GM21381 (cell line): ENCODE results near the gene SEPTIN5.
A peak's percentile ranks its signal among the peaks of the same experiment; 100 is the strongest.
"Not testable (repeated sequence)": the region's sequence is repeated elsewhere in the genome, so short reads cannot be mapped to it uniquely, and the experiment has no call there.

Experiments used
- ATAC-seq: cut with Tn5 transposase; IDR thresholded peaks from one replicate; pipeline ENCODE4 v1.9.1; 2021; ENCODE audit warnings: mild to moderate bottlenecking, moderate library complexity; ENCODE audit not compliant: unreplicated experiment

SEPTIN5 gene

DNA sequence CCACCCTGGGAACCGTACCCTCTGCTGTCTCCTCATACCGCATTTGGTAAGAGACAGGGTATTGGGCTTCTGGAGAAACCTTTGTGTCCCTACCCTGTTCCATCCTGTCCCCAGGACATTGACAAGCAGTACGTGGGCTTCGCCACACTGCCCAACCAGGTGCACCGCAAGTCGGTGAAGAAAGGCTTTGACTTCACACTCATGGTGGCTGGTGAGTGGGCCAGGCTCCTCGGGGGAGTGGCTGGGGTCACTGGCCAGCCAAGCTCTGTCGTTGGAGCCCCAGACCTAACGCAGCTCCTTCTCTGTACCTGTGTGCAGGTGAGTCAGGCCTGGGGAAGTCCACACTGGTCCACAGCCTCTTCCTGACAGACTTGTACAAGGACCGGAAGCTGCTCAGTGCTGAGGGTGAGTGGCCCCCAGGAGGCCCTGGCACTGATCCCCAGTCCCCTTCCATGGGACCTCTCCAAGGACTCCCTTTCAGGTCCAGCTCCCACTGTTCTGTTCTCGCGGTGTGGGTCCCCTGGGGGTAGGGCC, 5.3 kb downstream of the SEPTIN5 start:
- no peak for ATAC-seq

DNA sequence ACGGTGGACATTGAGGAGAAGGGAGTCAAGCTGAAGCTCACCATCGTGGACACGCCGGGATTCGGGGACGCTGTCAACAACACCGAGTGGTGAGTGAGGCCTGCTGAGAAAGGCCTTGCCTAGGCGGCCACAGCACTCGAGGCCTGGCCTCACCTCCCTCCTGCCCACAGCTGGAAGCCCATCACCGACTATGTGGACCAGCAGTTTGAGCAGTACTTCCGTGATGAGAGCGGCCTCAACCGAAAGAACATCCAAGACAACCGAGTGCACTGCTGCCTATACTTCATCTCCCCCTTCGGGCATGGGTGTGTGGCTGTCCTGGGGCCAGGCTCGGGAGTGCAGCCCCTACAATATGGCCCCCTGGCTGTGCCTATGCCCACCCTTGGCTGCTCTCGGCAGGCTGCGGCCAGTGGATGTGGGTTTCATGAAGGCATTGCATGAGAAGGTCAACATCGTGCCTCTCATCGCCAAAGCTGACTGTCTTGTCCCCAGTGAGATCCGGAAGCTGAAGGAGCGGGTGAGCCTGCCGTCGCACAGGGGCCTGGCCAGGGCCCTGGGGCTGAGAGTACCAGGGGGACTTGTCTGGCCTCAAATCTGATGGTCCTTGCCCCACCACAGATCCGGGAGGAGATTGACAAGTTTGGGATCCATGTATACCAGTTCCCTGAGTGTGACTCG, 6.0 kb downstream of the SEPTIN5 start:
- no peak for ATAC-seq

DNA sequence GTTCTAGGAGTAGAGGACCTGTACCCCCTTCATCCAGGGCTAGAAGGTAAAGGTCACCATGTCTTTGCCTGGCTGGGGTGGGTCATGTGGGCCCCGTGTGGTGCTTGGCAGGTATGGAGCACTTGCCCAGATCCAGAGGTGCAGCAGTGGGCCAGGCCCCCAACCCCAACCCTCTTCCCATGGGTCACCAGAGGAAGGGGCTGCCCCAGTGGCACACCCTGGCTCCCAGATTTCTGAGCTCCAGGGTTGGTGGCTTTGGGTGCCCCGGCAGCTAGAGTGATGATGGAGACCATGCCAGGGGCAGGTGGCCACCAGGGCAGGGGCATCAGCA, 6.7 kb downstream of the SEPTIN5 start:
- no peak for ATAC-seq

- no peak for ATAC-seq
Measured at GRCh38 chr22:19721330-19722177, 7.3 kb downstream of the SEPTIN5 start.

DNA sequence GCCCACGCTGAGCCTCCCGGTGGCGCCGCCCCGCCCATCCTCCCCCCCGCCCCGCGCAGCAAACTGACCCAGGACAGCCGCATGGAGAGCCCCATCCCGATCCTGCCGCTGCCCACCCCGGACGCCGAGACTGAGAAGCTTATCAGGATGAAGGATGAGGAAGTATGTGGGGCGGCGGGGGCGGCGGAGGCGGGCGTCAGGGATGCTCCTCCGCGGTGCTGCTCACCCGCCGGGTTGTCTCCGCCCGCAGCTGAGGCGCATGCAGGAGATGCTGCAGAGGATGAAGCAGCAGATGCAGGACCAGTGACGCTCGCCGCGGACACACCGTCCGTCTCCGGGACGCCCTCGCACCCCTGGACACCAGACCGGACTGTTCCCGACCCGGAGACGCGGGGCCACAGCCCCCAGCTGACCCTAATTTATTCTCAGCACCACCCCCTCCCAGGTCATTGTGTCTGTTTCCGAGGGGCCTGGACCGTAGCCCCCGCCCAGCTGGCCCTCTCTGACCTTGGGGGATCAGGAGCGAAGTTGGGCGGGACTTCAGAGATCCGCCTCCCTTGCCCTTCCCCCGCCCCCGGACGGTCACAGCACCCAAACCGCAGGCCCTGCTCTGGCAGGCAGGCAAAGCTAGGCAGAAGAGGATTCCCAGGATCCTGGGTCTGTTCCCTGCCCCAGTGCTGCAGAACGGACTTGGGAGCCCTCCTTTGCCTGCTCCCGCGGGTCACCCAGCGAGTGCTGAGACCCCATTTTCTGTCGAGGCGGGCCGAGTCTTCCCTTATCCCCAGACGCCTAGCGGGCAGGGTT, 8.1 kb downstream of the SEPTIN5 start:
- no peak for ATAC-seq

GRCh38 chr22:19722982-19723231, 8.6 kb downstream of the SEPTIN5 start:
- ATAC-seq, result no peak

- no peak for ATAC-seq
Measured at GRCh38 chr22:19723232-19723982, 9.1 kb downstream of the SEPTIN5 start, which contains the start of gene GP1BB. Gene GP1BB (plus strand): TSS chr22:19723539. CDS start chr22:19723570, 31 bp downstream.

GRCh38 chr22:19723983-19724827, 9.9 kb downstream of the SEPTIN5 start:
- no peak for ATAC-seq

GRCh38 chr22:19724927-19725661, 10.8 kb downstream of the SEPTIN5 start:
- ATAC-seq, result no peak

DNA sequence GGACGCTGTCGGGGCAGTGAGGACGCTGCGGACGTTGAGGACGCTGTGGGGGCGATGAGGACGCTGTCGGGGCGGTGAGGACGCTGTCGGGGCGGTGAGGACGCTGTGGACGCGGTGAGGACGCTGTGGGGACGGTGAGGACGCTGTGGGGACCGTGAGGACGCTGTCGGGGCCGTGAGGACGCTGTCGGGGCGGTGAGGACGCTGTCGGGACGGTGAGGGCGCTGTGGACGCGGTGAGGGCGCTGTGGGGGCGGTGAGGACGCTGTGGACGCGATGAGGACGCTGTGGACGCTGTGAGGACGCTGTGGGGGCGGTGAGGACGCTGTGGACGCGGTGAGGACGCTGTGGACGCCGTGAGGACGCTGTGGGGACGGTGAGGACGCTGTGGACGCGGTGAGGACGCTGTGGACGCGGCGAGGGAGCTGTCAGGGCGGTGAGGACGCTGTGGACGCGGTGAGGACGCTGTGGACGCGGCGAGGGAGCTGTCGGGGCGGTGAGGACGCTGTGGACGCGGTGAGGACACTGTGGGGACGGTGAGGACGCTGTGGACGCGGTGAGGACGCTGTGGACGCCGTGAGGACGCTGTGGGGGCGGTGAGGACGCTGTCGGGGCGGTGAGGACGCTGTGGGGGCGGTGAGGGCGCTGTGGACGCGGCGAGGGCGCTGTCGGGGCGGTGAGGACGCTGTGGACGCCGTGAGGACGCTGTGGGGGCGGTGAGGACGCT, 11.9 kb downstream of the SEPTIN5 start:
- ATAC-seq, result not testable (repeated sequence)

DNA sequence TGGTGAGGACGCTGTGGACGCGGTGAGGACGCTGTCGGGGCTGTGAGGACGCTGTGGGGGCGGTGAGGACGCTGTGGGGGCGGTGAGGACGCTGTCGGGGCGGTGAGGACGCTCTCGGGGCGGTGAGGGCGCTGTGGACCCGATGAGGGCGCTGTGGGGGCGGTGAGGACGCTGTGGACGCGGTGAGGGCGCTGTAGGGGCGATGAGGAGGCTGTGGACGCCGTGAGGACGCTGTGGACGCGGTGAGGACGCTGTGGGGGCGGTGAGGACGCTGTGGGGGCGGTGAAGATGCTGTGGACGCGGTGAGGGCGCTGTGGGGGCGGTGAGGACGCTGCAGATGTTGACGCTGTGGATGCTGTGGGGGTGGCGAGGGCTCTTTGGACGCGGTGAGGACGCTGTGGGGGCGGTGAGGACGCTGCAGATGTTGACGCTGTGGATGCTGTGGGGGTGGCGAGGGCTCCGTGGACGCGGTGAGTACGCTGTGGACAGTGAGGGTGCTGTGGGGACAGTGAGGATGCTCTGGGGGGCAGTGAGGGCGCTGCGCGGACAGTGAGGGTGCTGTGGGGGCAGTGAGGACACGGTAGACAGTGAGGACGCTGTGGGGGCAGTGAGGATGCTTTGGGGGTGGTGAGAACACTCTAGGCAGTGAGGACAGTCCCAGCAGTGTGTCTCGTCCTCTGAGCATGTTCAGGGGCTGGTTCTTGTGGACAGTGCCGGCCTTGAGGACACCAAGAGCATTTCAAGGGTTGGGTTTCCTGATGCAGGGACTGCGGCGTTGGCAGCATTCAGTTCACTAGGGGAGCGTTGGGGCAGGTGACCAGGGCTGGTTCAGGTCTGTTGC, 13.2 kb downstream of the SEPTIN5 start:
- no peak for ATAC-seq

DNA sequence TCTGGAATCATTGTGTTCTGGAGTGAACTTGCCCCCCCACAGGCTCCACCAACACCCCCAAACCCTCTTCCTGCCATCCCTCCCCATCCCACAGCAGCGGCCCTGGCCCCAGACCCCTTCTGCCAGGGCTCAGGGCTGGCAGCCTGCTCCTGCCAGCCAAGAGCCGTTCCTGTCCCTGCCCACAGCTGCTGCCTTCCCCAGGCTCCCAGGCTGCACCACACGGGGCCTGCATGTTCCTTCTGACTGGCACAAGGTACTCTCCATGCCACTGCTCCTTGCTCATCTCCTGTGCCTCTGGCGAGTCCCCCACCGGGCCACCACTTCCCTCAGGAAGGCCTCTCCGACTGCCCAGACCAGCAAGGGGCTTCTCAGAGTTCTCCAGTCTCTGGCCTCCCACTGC, 14.0 kb downstream of the SEPTIN5 start:
- no peak for ATAC-seq

DNA sequence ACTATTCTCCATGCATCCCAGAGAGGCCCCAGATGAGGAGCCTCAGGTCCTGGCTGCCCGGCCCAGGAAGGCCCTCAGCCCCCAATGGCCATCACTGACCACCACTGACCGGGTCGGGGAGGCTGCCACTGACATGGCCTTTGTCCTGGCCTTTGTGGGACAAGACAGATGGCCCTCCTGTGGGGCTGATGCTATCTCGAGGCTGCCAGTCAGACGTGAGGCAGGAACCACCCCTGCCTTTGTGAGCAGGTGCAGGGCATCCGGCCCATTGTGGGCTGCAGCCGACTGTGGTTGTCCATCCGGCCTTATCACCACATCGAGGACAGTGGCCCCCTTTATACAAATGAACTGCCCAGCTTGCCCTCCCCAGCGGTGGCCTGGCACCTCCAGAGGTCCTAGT, 14.5 kb downstream of the SEPTIN5 start:
- no peak for ATAC-seq

DNA sequence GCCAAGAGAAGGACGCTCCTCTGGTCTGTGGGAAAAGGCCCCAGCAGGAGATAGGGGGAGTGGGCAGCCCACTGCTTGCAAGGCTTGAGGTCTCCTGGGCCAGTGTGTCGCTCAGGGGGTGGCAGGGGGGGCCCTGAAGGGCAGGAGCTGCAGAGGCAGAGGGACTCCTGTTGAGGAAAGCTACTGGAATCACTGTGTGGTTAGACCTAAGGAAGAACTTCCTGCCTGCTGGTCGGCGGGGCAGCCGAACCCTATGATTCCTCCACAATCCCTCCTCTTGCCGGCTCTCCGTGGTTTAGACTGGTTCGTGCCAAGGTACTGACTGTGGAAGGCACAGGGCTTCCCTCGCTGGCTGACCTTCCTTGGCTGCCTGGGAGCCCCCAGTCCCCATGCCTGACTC, 15.2 kb downstream of the SEPTIN5 start:
- no peak for ATAC-seq

GRCh38 chr22:19730198-19730597, 15.9 kb downstream of the SEPTIN5 start:
- no peak for ATAC-seq

GRCh38 chr22:19730655-19731360, 16.5 kb downstream of the SEPTIN5 start:
- peak; percentile 52 for ATAC-seq
